Liver (tissue), 9 donors: ENCODE data around the gene SOBP. TPM values are rescaled to one million over a fixed set of nuclear protein-coding genes. Genes with fewer than 3 reads are reported as not detected.

Source experiments
- DNase-seq: peaks from one replicate; pipeline ENCODE4 v3.0.0-alpha.2; 2017; ENCODE audit warnings: low spot score
- H3K27ac ChIP-seq, 2 donors: one replicate each; pipeline ENCODE4 v1.7.0; 2013; ENCODE audit warnings: inconsistent platforms in 2 of 2, low read length in 2 of 2, control low read depth in 1 of 2, low read depth in 1 of 2, mild to moderate bottlenecking in 1 of 2
- H3K27me3 ChIP-seq, 4 donors: one replicate each; pipeline versions ENCODE4 v1.6.1 to v1.7.0; 2013; ENCODE audit warnings: low read length in 3 of 4, inconsistent platforms in 1 of 4, mild to moderate bottlenecking in 1 of 4, moderate library complexity in 1 of 4; ENCODE audit not compliant: control insufficient read depth in 4 of 4, insufficient read depth in 4 of 4
- H3K36me3 ChIP-seq, 4 donors: one replicate each; pipeline versions ENCODE4 v1.6.1 to v1.7.0; 2013; ENCODE audit warnings: low read length in 3 of 4, mild to moderate bottlenecking in 3 of 4, low read depth in 1 of 4, moderate library complexity in 1 of 4; ENCODE audit not compliant: control insufficient read depth in 4 of 4, insufficient read depth in 3 of 4
- H3K4me1 ChIP-seq, 4 donors: one replicate each; pipeline versions ENCODE4 v1.6.1 to v1.7.0; 2013; ENCODE audit warnings: low read length in 3 of 4, mild to moderate bottlenecking in 3 of 4, moderate library complexity in 1 of 4; ENCODE audit not compliant: control insufficient read depth in 4 of 4, insufficient read depth in 4 of 4
- H3K4me3 ChIP-seq, 3 donors: one replicate each; pipeline versions ENCODE4 v1.6.1 to v1.7.0; 2013; ENCODE audit warnings: low read length in 3 of 3, control low read depth in 1 of 3, low read depth in 1 of 3, mild to moderate bottlenecking in 1 of 3
- H3K9ac ChIP-seq, 2 donors: one replicate each; pipeline ENCODE4 v1.7.0; 2013; ENCODE audit warnings: low read length in 2 of 2, mild to moderate bottlenecking in 2 of 2, moderate library complexity in 2 of 2, control low read depth in 1 of 2, low read depth in 1 of 2
- H3K9me3 ChIP-seq, 4 donors: one replicate each; pipeline versions ENCODE4 v1.6.1 to v1.7.0; 2013; ENCODE audit warnings: low read length in 3 of 4; ENCODE audit not compliant: control insufficient read depth in 4 of 4
- EGR1 ChIP-seq, 2 donors: IDR thresholded peaks; 2 replicates each; pipeline ENCODE4 v1.6.1; 2016 to 2018; ENCODE audit warnings: antibody characterized with exemption in 2 of 2, low read depth in 2 of 2
- FOXA1 ChIP-seq: IDR thresholded peaks from 2 replicates; pipeline ENCODE4 v1.6.1; 2016; ENCODE audit warnings: antibody characterized with exemption
- FOXA2 ChIP-seq: IDR thresholded peaks from 2 replicates; pipeline ENCODE4 v1.6.1; 2016; ENCODE audit warnings: antibody characterized with exemption
- GABPA ChIP-seq, 2 donors: IDR thresholded peaks in 1 of 2; conservative IDR thresholded peaks in 1 of 2; 2 replicates each; pipeline ENCODE4 v1.6.1; 2016; ENCODE audit warnings: antibody characterized with exemption in 2 of 2, mild to moderate bottlenecking in 1 of 2, moderate library complexity in 1 of 2
- HNF4A ChIP-seq, 2 donors: conservative IDR thresholded peaks; 2 replicates each; pipeline ENCODE4 v1.6.1; 2016; ENCODE audit warnings: antibody characterized with exemption in 2 of 2, mild to moderate bottlenecking in 2 of 2
- HNF4G ChIP-seq: IDR thresholded peaks from 2 replicates; pipeline ENCODE4 v1.6.1; 2016; ENCODE audit warnings: antibody characterized with exemption
- JUND ChIP-seq, 2 donors: IDR thresholded peaks; 2 replicates each; pipeline ENCODE4 v1.6.1; 2016; ENCODE audit warnings: antibody characterized with exemption in 2 of 2
- NR2F2 ChIP-seq: IDR thresholded peaks from 2 replicates; pipeline ENCODE4 v1.6.1; 2016; ENCODE audit warnings: antibody characterized with exemption
- RAD21 ChIP-seq, 2 donors: IDR thresholded peaks; 2 replicates each; pipeline ENCODE4 v1.6.1; 2016; ENCODE audit warnings: antibody characterized with exemption in 2 of 2, mild to moderate bottlenecking in 2 of 2
- RXRA ChIP-seq, 2 donors: IDR thresholded peaks; 2 replicates each; pipeline ENCODE4 v1.6.1; 2017 to 2018; ENCODE audit warnings: antibody characterized with exemption in 2 of 2, mild to moderate bottlenecking in 1 of 2
- SP1 ChIP-seq: IDR thresholded peaks from 2 replicates; pipeline ENCODE4 v1.6.1; 2018; ENCODE audit warnings: antibody characterized with exemption, mild to moderate bottlenecking
- TAF1 ChIP-seq: conservative IDR thresholded peaks from 2 replicates; pipeline ENCODE4 v1.6.1; 2016; ENCODE audit warnings: antibody characterized with exemption, mild to moderate bottlenecking
- YY1 ChIP-seq: IDR thresholded peaks from 2 replicates; pipeline ENCODE4 v1.6.1; 2016; ENCODE audit warnings: antibody characterized with exemption, mild to moderate bottlenecking
- WGBS: extraction: QIAGEN DNeasy Blood & Tissue Kit; methylation state at CpG from one replicate; pipeline ENCODE4 v1.1.7; 2013; 5-methylcytosine and 5-hydroxymethylcytosine counted together
- polyA plus RNA-seq, 2 donors: library from polyadenylated mRNA; stranded (reverse) in 1 of 2; unstranded in 1 of 2; fragments of 200-250 nt in 1 of 2; fragments of >200 nt in 1 of 2; fragmentation: Nextera tagmentation in 1 of 2; extraction: Ambion mirVana in 1 of 2; gene quantifications; one replicate each; pipeline versions ENCODE4 v1.2.1 to v1.2.3, GENCODE V29; 2013 to 2015
- total RNA-seq, 2 donors: library from RNA; depleted of rRNA; stranded (reverse); fragments of >200 nt; gene quantifications; one replicate each; pipeline ENCODE4 v1.2.3, GENCODE V29; 2014
- TF ChIP-seq, protein P1 (sequence below): IDR thresholded peaks from 2 replicates; pipeline ENCODE4 v1.6.1; 2016; ENCODE audit warnings: antibody characterized with exemption, mild to moderate bottlenecking
- TF ChIP-seq, protein P2 (sequence below): fragments of 150-350 bp; IDR thresholded peaks from 2 replicates; pipeline ENCODE4 v1.5.1; 2017; ENCODE audit warnings: improper control_type of control experiment, low read depth, low read length; ENCODE audit not compliant: missing input control
- TF ChIP-seq, protein P3 (sequence below): IDR thresholded peaks from 2 replicates; pipeline ENCODE4 v1.6.1; 2016; ENCODE audit warnings: antibody characterized with exemption
- TF ChIP-seq, protein P4 (sequence below): IDR thresholded peaks from 2 replicates; pipeline ENCODE4 v1.6.1; 2016; ENCODE audit warnings: antibody characterized with exemption
- TF ChIP-seq, protein P5 (sequence below): IDR thresholded peaks from 2 replicates; pipeline ENCODE4 v1.6.1; 2016; ENCODE audit warnings: antibody characterized with exemption
- donor health status: healthy.
- donor health status: healthy.
- donor health status: healthy.
- donor health status: healthy.
- donor health status: healthy.

Gene SOBP
- total and polyA plus RNA-seq, 4 donors, result 0.99 to 5.4 (median 1.9) TPM

DNA sequence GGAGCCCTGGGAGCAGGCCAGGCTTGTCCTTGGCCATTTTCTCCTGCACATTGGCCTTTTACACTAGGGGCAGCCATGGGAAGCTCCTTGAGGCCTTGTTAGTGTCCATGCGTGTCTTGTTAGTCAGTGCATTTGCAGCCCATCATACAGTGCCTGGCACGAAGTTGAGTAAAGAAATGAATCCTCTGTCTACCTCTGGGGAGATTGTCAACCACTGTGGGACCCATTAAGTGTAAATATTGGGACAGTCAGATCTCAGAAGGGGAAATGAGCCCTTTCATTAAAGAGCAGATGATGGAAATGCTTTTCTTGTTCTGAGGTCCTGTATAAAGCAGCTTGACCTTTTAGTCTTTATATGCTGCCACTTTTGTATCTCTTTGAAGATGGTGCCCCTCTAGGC, 33.9 kb downstream of the SOBP start:
- H3K4me1 ChIP-seq, result no peaks in the 10 kb centered on the region
- H3K4me3 ChIP-seq, result no peak overlapping the region
- 95% methylated on average over 2 of the region's 2 CpGs for WGBS
- H3K27ac ChIP-seq, result no peak overlapping the region
- no peaks in the 10 kb centered on the region for H3K9me3 ChIP-seq
- no peak for DNase-seq
- H3K27me3 ChIP-seq, result no peaks in the 10 kb centered on the region
- H3K9ac ChIP-seq, result no peak overlapping the region
- no peaks in the 10 kb centered on the region for H3K36me3 ChIP-seq
- TF ChIP-seq NR2F2, result no peak
- no peak for TF ChIP-seq FOXA1
- no peak for TF ChIP-seq JUND (IDR thresholded peaks at IDR 0.05)
- no peak for TF ChIP-seq EGR1 (IDR thresholded peaks at IDR 0.05; ENCODE audit: low read depth in 2 of 2)
- no peak for TF ChIP-seq YY1

DNA sequence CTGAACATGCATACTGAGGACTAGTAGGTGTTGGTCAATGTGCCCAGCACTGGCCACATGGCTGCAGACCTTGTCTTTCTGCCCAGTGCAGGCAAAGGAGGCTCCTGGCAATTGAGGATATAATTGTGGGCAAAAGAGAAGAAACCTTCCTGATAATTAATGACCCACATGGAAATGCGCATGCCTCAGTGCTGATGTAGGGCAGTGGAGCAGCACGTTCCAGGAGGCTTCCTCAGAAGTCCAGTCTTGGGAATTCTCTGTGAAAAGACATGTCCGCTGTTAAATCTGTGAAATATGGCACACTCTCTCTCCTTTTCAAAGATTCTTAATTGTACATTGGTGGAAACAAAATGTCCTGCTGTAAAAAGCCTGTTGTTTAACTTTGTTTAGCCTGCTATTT, 34.7 kb downstream of the SOBP start:
- no peaks in the 10 kb centered on the region for H3K36me3 ChIP-seq
- H3K9me3 ChIP-seq, result no peaks in the 10 kb centered on the region
- H3K27me3 ChIP-seq, result no peaks in the 10 kb centered on the region
- H3K4me3 ChIP-seq, result no peak overlapping the region
- H3K4me1 ChIP-seq, result no peaks in the 10 kb centered on the region
- H3K9ac ChIP-seq, result no peak overlapping the region
- H3K27ac ChIP-seq, result no peak overlapping the region
- 96% methylated on average over 3 of the region's 3 CpGs for WGBS
- no peak for TF ChIP-seq TAF1
- TF ChIP-seq, protein P1, sequence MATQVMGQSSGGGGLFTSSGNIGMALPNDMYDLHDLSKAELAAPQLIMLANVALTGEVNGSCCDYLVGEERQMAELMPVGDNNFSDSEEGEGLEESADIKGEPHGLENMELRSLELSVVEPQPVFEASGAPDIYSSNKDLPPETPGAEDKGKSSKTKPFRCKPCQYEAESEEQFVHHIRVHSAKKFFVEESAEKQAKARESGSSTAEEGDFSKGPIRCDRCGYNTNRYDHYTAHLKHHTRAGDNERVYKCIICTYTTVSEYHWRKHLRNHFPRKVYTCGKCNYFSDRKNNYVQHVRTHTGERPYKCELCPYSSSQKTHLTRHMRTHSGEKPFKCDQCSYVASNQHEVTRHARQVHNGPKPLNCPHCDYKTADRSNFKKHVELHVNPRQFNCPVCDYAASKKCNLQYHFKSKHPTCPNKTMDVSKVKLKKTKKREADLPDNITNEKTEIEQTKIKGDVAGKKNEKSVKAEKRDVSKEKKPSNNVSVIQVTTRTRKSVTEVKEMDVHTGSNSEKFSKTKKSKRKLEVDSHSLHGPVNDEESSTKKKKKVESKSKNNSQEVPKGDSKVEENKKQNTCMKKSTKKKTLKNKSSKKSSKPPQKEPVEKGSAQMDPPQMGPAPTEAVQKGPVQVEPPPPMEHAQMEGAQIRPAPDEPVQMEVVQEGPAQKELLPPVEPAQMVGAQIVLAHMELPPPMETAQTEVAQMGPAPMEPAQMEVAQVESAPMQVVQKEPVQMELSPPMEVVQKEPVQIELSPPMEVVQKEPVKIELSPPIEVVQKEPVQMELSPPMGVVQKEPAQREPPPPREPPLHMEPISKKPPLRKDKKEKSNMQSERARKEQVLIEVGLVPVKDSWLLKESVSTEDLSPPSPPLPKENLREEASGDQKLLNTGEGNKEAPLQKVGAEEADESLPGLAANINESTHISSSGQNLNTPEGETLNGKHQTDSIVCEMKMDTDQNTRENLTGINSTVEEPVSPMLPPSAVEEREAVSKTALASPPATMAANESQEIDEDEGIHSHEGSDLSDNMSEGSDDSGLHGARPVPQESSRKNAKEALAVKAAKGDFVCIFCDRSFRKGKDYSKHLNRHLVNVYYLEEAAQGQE, result no peak
- no peak for TF ChIP-seq RXRA (IDR thresholded peaks at IDR 0.05)
- no peak for TF ChIP-seq RAD21 (IDR thresholded peaks at IDR 0.05)
- TF ChIP-seq EGR1 (IDR thresholded peaks at IDR 0.05; ENCODE audit: low read depth in 2 of 2), result no peak
- TF ChIP-seq HNF4A (conservative IDR thresholded peaks at IDR 0.05), result no peak
- TF ChIP-seq JUND (IDR thresholded peaks at IDR 0.05), result no peak
- no peak for TF ChIP-seq GABPA (IDR thresholded peaks at IDR 0.05 in 1 of 2, conservative IDR thresholded peaks at IDR 0.05 in 1 of 2)
- TF ChIP-seq, protein P2, sequence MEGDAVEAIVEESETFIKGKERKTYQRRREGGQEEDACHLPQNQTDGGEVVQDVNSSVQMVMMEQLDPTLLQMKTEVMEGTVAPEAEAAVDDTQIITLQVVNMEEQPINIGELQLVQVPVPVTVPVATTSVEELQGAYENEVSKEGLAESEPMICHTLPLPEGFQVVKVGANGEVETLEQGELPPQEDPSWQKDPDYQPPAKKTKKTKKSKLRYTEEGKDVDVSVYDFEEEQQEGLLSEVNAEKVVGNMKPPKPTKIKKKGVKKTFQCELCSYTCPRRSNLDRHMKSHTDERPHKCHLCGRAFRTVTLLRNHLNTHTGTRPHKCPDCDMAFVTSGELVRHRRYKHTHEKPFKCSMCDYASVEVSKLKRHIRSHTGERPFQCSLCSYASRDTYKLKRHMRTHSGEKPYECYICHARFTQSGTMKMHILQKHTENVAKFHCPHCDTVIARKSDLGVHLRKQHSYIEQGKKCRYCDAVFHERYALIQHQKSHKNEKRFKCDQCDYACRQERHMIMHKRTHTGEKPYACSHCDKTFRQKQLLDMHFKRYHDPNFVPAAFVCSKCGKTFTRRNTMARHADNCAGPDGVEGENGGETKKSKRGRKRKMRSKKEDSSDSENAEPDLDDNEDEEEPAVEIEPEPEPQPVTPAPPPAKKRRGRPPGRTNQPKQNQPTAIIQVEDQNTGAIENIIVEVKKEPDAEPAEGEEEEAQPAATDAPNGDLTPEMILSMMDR, result no peak
- no peak for TF ChIP-seq YY1
- TF ChIP-seq, protein P3, sequence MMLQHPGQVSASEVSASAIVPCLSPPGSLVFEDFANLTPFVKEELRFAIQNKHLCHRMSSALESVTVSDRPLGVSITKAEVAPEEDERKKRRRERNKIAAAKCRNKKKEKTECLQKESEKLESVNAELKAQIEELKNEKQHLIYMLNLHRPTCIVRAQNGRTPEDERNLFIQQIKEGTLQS, result no peak
- no peak for TF ChIP-seq FOXA2
- TF ChIP-seq, protein P4, sequence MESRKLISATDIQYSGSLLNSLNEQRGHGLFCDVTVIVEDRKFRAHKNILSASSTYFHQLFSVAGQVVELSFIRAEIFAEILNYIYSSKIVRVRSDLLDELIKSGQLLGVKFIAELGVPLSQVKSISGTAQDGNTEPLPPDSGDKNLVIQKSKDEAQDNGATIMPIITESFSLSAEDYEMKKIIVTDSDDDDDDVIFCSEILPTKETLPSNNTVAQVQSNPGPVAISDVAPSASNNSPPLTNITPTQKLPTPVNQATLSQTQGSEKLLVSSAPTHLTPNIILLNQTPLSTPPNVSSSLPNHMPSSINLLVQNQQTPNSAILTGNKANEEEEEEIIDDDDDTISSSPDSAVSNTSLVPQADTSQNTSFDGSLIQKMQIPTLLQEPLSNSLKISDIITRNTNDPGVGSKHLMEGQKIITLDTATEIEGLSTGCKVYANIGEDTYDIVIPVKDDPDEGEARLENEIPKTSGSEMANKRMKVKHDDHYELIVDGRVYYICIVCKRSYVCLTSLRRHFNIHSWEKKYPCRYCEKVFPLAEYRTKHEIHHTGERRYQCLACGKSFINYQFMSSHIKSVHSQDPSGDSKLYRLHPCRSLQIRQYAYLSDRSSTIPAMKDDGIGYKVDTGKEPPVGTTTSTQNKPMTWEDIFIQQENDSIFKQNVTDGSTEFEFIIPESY, result no peak
- TF ChIP-seq NR2F2, result no peak
- no peak for TF ChIP-seq SP1
- TF ChIP-seq FOXA1, result no peak
- no peak for TF ChIP-seq HNF4G
- TF ChIP-seq, protein P5, sequence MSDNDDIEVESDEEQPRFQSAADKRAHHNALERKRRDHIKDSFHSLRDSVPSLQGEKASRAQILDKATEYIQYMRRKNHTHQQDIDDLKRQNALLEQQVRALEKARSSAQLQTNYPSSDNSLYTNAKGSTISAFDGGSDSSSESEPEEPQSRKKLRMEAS, result no peak
- DNase-seq, result no peak
